ENCODE data around the gene GCK.

The GCK gene

GRCh38 chr7:44162179-44162578 lies 27.1 kb downstream of the GCK start:
- peak; percentile 5 for DNase-seq (ENCODE audit: low read depth)
- H3K4me3 ChIP-seq (replicated peaks; ENCODE audit: low read depth, low read length) = no peak overlapping the region
- no peak for TF ChIP-seq CTCF (IDR thresholded peaks at IDR 0.05; ENCODE audit: low read length, missing control alignments)

- DNase-seq (ENCODE audit: low read depth) = no peak
- no peak for TF ChIP-seq CTCF (IDR thresholded peaks at IDR 0.05; ENCODE audit: low read length, missing control alignments)
- H3K4me3 ChIP-seq (replicated peaks; ENCODE audit: low read depth, low read length) = no peak overlapping the region
Observed at GRCh38 chr7:44161371-44161770, 27.9 kb downstream of the GCK start.

- no peak for DNase-seq (ENCODE audit: low read depth)
- H3K4me3 ChIP-seq (replicated peaks; ENCODE audit: low read depth, low read length) = no peak overlapping the region
- no peak for TF ChIP-seq CTCF (IDR thresholded peaks at IDR 0.05; ENCODE audit: low read length, missing control alignments)
Observed at GRCh38 chr7:44159824-44160630, 29.2 kb downstream of the GCK start.

GRCh38 chr7:44158873-44159631 lies 30.2 kb downstream of the GCK start:
- DNase-seq (ENCODE audit: low read depth) = no peak
- no peak for TF ChIP-seq CTCF (IDR thresholded peaks at IDR 0.05; ENCODE audit: low read length, missing control alignments)
- H3K4me3 ChIP-seq (replicated peaks; ENCODE audit: low read depth, low read length) = no peak overlapping the region

GRCh38 chr7:44158096-44158872 lies 31.0 kb downstream of the GCK start:
- H3K4me3 ChIP-seq (replicated peaks; ENCODE audit: low read depth, low read length) = no peak overlapping the region
- no peak for DNase-seq (ENCODE audit: low read depth)
- no peak for TF ChIP-seq CTCF (IDR thresholded peaks at IDR 0.05; ENCODE audit: low read length, missing control alignments)

GRCh38 chr7:44157116-44158080 lies 31.8 kb downstream of the GCK start:
- no peak for DNase-seq (ENCODE audit: low read depth)
- no peak overlapping the region for H3K4me3 ChIP-seq (replicated peaks; ENCODE audit: low read depth, low read length)
- no peak for TF ChIP-seq CTCF (IDR thresholded peaks at IDR 0.05; ENCODE audit: low read length, missing control alignments)
